GM18507 (cell line): ENCODE data around the gene HEPHL1.
"Not testable (repeated sequence)": the region's sequence is repeated elsewhere in the genome, so short reads cannot be mapped to it uniquely, and the experiment has no call there.

Experiments
- DNase-seq: peaks from one replicate; pipeline ENCODE4 v3.0.0; 2011; ENCODE audit warnings: low read depth; ENCODE audit not compliant: insufficient read length; ENCODE audit errors: extremely low spot score
- FAIRE-seq: peaks from 2 replicates; lab custom pipeline; 2011; peaks lifted over from hg19 to GRCh38; lab: Jason Lieb, UNC

HEPHL1 gene

GRCh38 chr11:94144664-94145063 lies 123.5 kb downstream of the HEPHL1 start:
- FAIRE-seq (no peak), DNase-seq (no peak)

DNA sequence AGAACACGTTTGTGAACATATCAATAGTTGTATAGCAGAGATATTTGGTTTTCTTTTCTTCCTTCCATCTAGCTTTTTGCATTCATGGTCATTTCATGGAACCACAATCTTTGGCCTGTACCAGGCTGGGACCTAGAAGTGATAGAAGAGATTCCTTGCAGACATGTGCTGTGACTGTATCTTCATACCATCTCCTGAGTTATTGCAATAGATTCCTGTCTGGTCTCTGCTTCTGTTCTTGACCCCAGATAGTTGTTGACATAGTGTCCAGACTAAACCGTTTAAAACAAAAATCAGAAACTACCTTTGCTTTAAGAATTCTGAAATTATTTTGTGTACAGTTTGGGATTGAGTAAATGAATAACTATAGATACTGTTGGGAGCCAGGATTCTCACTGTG lies 124.3 kb downstream of the HEPHL1 start:
- FAIRE-seq (no peak), DNase-seq (no peak)

GRCh38 chr11:94145916-94146315 lies 124.8 kb downstream of the HEPHL1 start:
- no peak for FAIRE-seq

GRCh38 chr11:94147433-94147845 lies 126.3 kb downstream of the HEPHL1 start:
- no peak for FAIRE-seq
- DNase-seq = no peak

More at GRCh38 chr11:94145916-94146315, 124.8 kb downstream of the HEPHL1 start:
- no peak for DNase-seq

GRCh38 chr11:94148189-94148588 lies 127.0 kb downstream of the HEPHL1 start:
- DNase-seq = no peak
- FAIRE-seq = no peak

GRCh38 chr11:94149431-94150017 lies 128.4 kb downstream of the HEPHL1 start:
- FAIRE-seq = no peak
- no peak for DNase-seq

DNA sequence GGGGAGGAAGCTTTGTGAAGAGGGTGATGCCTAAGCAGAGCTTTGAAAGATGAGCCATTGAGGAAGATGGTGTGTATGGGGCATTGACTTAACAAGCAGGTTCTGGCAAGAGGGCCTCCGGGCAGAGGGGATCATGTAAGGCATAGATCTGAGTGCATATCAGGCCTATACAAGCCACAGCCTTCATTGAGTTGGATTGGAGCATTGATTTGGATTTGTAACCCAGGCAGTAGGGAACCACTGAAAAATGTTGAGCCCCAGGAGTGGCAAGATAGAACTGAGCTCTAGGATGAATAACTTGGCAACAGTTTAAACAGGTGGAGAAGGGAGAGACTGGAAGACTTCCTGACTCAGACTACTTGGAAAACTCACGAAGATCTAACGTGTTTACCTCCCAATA lies 128.9 kb downstream of the HEPHL1 start:
- FAIRE-seq (no peak), DNase-seq (no peak)

DNA sequence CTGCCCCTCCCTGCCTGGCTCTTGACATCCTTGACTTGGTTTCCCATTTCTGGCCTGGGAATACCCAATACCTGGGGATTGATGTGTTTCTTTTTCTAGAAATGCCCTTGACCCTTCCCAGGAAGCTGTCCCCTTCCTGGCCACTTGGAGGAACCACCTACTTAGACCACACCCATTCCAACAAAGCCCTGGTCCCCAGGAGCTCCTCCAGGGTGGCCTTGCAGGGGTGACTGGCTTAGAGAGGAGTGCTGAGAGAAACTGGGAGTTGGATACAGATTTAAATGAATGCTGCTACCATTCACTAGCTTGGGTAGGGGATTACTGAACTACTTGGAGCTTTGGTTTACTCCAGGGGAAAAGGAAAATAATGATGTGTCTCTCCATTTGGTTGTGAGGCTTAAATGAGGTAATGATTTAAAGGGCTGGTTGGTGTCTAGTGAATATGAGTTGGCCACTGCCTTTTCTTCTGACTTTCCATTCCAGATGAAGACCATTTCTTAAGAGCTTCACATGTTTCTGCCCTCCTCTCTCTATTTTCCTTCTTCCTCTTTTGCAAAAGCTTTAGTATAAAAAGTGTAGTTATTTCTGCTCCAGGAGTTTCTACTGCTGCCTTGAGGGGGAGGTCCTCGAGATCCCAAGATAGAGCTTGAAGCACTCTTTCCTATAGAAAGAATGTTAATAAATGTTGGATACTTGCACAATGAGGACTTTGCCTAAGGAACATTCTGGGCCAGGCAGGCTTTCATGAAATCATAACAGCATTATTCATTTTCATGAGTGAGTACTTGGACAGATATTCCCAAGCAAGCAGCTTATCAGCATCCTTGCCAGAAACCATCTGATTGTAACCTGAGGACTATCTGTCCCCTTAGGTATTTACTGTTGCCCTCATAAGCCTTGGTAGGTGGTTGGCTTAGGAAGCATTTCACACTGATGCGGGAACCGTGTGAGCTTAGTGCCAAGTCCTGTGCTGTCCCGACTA lies 129.8 kb downstream of the HEPHL1 start:
- FAIRE-seq (no peak), DNase-seq (no peak)

DNA sequence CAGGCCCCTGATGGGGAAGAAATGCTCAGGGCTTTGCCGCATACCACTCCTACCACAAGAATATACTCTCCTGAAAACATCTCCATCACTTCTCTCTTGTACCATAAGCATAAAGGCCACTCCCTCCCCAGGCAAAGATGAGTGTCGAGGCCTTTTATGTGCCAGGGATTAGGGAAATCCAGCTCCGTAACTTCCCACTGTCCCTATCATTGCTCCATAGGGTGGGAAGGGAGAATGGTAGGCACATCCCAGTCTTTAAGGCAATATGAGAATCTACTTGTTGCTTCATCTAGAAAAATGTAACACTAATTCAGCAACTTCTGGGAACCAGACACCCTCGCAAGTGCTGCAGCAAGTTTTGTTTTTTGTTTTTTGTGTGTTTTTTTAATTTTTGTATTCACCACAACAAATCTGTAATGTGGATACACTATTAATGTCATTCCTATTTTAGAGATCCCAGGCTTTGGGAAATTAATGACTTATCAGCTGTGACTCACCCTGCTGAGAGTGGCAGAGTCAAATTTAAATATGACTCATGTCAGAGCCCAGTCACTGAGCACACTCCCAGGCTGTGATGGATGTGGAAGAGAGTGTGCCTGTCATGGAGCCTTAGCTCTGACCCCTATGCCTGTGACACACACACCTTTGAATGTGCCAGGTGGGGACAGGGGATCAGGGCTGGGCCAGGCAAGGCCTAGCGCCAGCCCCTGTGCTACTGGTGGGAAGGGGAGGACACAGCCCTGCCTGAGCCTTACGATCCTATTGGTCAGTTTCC lies 130.9 kb downstream of the HEPHL1 start:
- DNase-seq (no peak), FAIRE-seq (no peak)

DNA sequence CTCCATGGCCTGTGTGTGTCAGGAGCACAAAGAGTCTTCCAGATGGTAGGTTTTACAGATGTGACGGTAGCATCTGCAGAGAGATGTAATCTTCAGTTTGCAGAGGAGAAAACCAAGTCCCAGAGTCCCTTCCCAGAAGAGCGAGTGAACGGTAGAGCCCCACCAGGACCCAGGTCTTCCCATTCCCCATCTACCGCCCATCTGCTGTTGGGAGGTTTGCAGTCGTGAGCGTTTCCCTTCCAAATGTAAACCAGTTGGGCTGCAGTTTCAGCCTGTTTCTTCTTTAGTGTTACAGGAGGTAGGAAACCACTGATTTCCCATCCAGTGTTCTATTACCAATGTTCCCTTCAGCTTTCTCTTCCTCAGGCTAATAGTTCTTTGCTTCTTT lies 131.5 kb downstream of the HEPHL1 start:
- DNase-seq (no peak), FAIRE-seq (no peak)

DNA sequence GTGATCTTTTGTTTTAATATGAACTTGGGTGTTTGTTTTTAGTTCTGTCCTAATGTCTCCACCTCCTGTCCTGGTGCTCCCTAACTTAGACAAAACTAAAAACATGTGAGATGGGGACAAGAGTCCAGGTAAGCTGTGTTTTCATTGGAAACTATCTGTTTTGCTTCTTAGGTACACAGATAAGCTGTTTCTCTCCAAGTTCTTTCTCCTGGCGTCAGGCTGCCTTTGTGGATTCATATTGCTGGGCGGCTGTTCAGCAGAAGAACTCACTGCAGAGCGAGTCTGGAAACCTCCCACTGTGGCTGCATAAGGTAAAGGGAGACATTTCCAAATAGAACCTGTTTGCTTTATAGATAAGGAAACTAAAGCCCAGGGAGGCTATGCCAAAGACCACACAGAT lies 132.2 kb downstream of the HEPHL1 start:
- DNase-seq (no peak), FAIRE-seq (no peak)

DNA sequence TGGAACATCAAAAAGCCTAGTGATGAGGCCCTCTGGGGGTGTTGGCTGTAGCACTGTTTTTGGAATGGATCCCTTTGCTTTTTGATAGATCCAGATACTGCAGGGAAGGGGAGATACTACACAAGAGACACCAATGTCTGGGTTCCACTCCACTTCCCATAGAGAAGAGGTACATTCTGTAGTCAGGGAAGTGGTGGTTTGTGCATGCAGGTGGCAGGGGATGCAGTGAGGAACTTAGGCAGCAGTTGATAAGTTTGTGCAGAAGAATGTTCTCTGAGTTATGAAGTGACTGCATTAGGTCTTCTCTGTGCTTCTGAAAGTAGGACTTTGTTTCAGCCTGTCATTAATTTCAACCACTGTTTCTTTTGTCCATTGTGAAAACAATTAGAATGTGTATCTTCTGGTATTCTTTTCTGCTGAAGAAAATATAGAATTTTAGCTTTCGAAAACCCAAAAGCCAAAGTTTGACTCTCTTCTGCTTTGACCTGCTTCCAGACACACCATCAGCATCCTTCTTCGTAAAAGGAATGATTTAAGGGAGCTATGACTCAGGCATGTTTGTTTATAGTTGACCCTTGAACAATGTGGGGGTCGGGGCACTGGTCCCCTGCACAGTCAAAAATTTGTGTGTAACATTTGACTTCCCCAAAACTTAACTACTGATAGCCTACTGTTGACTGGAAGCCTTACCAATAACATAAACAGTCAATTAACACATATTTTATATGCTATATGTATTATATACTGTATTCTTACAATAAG lies 133.1 kb downstream of the HEPHL1 start:
- no peak for DNase-seq
- no peak for FAIRE-seq

DNA sequence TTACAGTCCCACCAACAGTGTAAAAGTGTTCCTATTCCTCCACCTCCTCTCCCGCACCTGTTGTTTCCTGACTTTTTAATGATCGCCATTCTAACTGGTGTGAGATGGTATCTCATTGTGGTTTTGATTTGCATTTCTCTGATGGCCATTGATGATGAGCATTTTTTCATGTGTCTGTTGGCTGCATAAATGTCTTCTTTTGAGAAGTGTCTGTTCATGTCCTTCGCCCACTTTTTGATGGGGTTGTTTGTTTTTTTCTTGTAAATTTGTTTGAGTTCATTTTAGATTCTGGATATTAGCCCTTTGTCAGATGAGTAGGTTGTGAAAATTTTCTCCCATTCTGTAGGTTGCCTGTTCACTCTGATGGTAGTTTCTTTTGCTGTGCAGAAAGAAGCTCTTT lies 136.2 kb downstream of the HEPHL1 start:
- DNase-seq, FAIRE-seq: not testable (repeated sequence)
